Fibroblast of skin of left quadriceps (primary cell): ENCODE results near the gene ATP10D.

Experiments
- DNase-seq, 2 experiments: peaks; one replicate each; pipeline ENCODE4 v3.0.0-alpha.2; 2013; ENCODE audit warnings: low read depth in 2 of 2

Gene ATP10D

DNA sequence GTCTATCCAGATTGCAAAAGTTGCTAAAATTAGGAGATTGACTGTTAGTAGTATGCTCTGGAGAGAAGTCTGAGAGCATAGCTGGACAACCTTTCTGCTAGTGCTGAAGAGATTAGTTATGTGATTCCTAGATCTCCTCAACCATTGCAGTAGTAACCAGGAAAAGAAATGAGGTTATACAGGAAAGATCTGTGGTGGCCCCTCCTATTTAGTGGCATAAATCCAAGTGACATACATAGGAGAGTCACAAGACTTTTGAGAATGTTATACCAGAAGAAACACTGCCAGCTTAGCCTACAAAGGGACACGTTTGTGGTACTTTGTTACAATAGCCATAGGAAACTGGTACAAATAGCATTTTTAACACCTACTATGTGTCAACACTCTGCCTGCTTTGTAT is 105.2 kb downstream of the ATP10D start:
- no peak for DNase-seq

DNA sequence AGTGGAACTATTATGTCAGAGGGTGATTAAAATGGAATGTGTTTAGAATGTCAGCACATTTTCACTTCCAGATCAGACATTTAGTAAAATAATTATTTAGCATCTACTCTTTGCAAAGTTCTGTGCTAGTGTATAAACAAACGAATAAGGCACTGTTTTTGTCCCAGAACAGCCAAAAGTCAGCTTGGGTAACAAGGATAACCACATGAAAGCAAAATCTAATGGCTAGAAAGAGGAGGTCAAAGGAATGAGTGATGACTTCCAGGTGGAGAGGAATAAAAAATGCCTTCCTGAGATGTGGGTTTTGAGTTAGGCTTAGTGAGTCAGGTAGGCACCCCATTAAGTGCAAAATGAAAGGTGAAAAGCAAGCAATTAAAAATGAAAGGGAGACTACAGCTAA is 112.6 kb downstream of the ATP10D start:
- DNase-seq, result no peak

DNA sequence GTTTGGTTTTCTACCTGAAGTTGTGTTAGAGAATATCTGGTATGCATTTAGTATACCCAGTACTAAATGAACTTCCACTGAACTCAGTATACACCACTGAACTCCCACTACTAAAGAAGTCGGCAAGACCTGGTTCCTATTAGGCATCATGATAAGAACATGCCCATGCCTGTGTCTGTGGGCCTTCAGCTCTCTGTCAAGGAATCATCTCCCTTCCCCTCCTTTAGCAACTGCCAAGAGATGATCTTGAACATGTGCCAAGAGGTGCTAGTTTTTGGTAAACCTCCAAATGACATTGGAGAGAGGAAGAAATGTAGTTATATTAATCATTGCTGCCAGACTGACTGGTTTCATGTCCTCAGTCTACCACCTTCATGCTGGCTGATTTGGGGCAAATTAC is 113.2 kb downstream of the ATP10D start:
- no peak for DNase-seq

DNA sequence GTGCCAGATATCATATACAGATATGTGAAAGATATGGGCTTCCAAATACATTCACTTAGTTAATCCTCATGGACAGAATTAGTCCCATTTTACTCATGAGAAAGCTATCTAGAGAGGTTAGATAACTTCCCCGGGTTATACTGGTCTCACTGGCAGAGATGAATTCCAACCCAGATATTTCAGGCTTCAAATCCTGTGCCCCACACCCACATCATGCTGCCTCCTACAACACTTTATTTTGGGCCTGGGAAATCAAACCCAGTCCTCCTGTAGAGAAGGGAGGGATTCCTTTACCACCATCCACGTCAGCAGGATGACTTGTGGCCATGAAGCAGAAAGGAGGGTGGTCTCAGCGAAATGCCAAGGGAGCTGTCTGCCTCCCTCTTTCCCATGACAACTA is 113.8 kb downstream of the ATP10D start:
- DNase-seq, result no peak

DNA sequence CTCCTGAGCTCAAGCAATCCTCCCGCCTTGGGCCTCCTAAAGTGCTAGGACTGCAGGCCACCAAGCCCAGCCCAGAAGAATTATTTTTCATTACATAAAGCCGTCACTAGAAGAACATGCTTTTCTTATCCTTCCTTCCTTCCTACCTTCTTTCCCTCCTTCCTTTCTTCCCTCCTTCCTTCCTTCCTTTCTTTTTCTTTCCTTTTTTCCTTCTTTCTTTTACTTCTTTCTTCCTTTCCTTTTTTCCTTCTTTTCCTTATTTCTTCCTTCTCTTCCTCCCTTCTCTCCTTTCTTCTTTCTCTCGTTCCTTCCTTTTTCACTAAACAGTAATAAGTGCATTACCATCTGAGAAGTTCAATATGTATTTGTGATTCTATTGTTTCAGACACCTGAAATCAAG is 121.4 kb downstream of the ATP10D start:
- DNase-seq, result no peak

DNA sequence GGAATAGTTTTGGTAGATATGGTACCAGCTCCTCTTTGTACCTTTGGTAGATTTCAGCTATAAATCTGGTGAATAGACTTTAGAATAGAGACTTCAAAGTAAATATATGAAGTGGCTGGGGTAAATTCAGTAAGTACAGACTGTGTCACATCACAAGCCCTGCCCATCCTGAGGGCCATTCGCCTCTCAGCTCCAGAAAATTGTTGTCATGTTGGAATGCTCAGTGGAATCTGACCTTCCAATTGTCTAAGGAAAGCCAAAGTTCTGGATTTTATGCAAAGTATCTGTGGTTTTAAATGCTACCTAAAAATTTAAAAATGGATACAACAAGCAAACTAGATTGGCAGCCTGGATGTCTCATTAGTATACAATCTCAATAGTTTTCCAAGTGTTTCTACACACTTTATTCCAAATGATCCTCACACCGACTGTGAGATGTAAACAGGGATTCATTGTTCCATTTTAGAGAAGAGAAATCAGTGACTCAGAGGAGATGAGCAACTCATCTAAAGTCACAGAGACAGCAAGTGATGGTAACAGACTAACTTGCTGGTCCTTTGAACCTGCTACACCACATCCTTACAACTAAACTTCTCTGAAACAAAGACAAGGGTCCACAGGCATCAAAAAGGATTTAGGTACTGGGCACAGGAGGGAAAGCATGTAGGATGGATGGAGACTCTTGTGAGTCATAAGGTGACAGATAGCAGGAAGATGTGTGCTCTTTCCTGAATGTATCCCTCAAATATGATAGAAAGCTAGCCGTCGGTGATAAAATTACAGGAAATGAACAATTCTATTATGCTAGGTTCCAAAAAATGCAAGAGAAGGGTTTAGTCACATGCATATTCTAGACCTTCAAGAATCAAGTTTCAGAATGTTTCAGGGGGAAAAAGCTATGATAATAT is 127.3 kb downstream of the ATP10D start:
- DNase-seq, result peak in 1 of 2 experiments; percentile 18

DNA sequence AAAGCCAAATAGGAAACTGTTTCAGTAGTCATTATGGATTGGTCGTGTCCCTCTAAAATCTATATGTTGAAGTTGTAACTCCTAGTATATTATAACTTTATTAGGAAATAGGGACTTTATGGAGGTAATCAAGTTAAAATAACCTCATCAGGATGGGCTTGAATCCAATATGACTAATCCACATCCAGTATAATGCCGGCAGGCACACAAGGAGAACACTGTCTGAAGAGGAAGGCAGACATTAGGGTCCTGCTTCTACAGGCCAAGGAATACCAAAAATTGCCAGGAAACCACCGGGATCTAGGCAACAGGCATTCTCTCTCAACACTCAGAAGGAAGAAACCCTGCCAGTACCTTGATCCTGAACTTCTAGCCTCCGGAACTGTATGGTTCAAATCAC is 130.3 kb downstream of the ATP10D start:
- DNase-seq, result no peak

DNA sequence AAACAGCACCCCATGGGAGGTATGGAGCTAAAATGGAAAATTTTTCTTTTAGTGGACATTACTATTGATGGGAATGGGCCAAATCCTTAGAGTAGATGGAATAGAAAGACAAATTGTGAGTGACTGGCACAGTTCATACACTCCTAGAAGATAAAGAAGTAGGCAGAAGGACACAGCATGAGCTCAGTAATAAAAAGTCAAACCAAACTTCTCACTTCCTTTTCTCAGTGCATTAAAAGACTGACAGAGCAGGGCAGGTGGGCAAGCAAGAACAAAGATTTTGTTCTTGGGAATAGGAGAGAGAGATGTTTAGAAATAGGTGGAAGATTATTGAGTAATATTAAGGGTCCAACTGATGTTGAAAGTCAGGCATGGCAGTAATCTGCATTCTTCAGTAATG is 132.5 kb downstream of the ATP10D start:
- DNase-seq, result no peak

DNA sequence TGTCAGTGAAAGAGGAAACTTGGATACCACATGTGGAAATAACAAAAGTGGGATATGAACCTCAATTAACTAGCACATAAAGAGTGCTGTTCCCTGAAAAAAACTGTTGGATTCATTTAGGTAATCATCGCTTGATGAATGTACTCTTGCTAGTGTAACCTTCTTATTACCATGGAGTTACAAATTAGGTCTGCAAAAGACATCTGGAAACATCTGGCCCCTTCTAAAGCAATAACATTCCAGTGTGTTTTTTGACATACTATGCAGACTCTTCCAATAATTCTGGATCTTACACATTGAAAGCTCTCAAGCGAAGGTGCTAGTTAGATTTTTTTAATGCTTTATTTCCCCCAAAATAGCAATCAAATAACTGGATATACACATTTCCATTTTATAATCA is 134.6 kb downstream of the ATP10D start:
- no peak for DNase-seq

DNA sequence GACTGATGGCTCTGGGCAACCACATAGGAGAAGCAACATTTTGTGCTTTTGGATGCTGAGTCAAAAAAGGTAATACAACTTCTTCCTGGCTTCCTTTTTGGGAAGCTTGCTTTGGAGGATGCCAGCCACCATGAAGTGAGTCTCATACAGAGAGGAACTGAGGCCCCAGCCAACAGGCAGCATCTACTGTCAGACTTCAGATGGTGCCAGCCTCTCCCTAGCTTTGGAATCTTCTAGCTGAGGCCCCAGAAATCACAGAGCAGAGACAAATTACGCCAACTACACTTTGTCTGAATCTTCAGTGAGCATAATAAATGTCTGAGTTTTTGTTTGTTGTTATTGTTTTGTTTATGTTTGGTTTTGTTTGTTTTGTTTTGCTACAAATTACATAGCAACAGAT is 136.1 kb downstream of the ATP10D start:
- DNase-seq, result no peak

DNA sequence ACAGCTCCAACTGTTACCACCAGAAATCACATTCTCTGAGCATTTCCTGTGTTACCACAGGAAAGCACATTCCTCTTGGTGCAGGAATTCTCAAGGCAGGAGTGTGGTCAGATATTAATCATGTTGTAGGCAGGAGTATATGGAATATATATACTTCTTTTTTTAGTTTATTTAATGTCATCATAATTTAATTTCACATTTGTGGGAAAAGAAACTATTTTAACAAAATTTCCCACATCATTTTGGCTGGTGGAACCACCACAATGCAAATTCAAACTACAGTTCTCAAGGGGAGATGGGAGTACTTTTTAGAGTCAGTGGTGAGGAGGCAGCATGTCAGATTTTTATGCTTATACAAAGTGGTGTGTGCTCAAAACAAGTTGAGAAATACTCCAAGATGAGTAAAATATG is 139.0 kb downstream of the ATP10D start:
- DNase-seq, result peak; percentile 87 to 88

DNA sequence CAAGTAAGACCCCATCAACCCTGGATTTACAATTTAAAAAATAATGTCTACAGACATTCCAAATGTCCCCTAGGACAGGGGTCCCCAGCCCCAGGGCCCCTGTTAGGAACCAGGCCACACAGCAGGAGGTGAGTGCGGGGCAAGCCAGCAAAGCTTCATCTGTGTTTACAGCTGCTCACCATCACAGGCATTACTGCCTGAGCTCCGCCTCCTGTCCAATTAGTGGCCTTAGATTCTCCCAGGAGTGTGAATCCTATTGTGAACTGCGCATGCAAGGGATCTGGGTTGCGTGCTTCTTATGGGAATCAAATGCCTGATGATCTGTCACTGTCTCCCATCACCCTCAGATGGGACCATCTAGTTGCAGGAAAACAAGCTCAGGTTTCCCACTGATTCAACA is 146.1 kb downstream of the ATP10D start:
- DNase-seq, result no peak

DNA sequence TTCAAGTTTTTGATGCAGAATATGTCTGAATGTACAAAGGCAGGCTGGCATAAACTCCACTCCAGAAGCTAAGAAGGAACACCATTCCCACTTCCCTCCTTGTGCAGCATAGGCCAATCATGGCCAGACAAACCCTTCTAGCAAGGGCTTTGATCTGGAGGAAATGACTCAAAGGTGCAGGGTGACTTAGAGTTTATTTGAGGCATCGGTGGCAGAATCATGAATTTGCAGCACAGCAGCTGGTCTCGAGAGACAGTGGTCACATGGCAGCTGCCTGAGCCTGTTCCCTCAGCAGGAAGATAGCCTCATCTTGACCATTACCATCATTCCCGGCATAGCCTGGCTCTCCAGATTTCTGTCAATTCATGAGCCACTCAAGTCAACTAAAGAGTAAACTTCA is 154.5 kb downstream of the ATP10D start:
- DNase-seq, result no peak

DNA sequence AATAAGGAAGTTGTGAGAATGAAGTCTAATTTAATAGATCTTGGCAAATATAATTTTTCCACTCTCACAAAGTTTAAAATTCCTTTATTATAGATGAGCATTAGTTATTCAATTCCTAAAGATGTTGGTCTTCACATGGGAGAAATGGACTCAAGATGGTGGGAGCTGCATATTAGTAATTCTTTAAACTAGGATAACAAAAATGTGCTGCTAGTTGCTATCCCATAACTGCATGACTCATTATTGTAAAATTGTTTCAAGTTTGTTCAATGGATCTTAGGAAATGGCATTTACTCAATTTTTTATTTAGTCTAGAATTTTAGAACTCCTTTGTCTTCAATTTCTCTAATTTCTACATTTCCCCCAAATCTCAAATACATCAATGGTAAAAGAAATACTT is 155.8 kb downstream of the ATP10D start:
- DNase-seq, result no peak

DNA sequence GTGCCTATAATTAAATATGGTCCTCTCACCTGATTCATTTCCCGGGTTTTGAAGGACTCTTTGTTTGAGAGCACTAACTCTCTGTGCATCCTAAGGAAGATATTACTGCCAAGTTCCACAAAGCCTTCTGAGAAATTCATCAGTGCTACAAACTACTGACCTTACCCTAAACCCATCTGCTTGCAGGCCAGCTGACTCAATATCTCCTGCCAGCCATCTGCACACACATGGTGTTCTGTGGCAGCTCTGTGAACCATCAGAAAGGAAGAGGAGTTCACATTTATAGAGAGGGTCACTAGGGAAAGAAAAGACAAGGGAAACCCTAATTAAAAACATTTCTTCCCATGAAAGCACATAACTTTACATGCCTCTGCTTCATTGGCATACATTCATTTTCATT is 156.7 kb downstream of the ATP10D start:
- no peak for DNase-seq

DNA sequence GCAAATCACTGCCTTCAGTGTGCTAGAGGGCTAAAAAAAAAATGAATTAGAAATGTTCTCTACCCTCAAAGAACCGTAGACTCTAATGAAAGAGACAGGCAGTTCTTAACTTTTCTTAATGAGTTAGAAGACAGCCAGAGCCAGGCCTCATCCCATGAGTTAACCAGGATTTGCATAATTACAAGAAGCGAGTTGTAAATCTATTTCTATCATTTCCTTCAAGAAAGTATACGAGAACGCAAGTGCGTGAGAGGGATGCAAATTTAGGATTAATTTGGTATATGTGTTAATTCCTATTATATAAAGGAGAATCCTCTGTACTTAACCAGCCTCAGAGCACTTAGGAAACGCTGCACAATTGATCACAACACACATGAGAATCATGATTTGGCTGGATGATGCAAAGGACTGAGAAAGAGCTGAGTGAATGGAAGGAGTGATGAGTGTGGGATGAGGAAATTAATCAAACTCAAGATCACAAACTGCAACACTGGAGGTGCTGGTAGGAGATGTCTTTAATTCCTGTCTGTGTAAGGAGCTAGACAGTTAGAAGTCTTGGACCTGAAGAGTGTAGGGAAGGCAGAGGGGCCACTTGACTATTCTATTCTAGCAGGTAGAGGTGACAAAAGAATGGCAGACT is 157.2 kb downstream of the ATP10D start:
- DNase-seq, result no peak
